PC-3 (cell line): ENCODE results near the gene ZSCAN2.

ENCODE experiments used
- EZH2 ChIP-seq: fragments of 300-600 bp; sonication (generic); IDR thresholded peaks from one replicate; pipeline ENCODE4 v1.6.1; 2017; ENCODE audit warnings: antibody characterized with exemption, mild to moderate bottlenecking, low read length; ENCODE audit not compliant: unreplicated experiment
- TF ChIP-seq, protein P1 (sequence below): fragments of 300-600 bp; sonication (generic); conservative IDR thresholded peaks from 2 replicates; pipeline ENCODE4 v1.5.1; 2017; ENCODE audit warnings: antibody characterized with exemption, low read depth, mild to moderate bottlenecking, low read length

DNA sequence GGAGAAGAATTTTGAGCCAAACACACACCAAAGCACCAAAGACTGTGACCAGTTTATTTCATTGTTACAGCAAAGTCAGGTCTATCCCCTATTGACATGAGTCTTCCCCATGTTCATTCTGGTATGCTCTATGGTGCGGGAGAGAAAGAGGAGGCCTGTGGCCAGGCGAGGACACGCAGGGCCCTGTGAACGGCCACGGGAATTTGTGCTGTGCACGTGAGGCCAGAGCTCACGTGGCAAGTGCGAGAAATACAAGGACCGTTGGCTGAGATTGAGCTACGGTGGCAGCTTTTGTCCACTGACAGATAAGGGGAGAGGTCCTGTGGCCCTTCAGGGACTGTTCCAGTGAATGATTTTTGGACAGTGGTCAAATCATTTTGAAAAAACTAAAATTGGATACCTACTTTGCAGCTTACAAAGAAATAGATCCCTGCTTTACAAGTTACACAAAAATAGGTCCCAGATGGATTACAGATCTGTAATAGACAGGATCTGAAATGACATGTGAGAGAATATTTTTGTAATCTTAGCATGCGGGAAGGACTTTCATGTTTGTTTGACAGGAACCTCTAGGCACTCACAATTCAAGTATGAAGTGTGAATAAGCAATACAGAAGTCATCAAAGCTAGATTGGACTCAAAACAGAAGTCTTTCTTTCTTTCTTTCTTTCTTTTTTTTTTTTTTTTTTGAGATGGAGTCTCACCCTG lies 9.2 kb downstream of the ZSCAN2 start:
- TF ChIP-seq, protein P1, sequence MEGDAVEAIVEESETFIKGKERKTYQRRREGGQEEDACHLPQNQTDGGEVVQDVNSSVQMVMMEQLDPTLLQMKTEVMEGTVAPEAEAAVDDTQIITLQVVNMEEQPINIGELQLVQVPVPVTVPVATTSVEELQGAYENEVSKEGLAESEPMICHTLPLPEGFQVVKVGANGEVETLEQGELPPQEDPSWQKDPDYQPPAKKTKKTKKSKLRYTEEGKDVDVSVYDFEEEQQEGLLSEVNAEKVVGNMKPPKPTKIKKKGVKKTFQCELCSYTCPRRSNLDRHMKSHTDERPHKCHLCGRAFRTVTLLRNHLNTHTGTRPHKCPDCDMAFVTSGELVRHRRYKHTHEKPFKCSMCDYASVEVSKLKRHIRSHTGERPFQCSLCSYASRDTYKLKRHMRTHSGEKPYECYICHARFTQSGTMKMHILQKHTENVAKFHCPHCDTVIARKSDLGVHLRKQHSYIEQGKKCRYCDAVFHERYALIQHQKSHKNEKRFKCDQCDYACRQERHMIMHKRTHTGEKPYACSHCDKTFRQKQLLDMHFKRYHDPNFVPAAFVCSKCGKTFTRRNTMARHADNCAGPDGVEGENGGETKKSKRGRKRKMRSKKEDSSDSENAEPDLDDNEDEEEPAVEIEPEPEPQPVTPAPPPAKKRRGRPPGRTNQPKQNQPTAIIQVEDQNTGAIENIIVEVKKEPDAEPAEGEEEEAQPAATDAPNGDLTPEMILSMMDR = no peak
- no peak for TF ChIP-seq EZH2
